ENCODE data around the gene CACNA2D4.

GRCh38 chr12:1846421-1847405, 71.7 kb downstream of the CACNA2D4 start:
- no peak for TF ChIP-seq POLR2A (IDR thresholded peaks at IDR 0.05)
- no peak for TF ChIP-seq CTCF (IDR thresholded peaks at IDR 0.05 in 4 of 5, conservative IDR thresholded peaks at IDR 0.05 in 1 of 5)
